ENCODE measurements around the gene TADA3.
A peak's percentile ranks its signal among the peaks of the same experiment; 100 is the strongest.

TADA3 gene

GRCh38 chr3:9765865-9766264 is 26.4 kb downstream of the TADA3 start:
- no peak for DNase-seq

DNA sequence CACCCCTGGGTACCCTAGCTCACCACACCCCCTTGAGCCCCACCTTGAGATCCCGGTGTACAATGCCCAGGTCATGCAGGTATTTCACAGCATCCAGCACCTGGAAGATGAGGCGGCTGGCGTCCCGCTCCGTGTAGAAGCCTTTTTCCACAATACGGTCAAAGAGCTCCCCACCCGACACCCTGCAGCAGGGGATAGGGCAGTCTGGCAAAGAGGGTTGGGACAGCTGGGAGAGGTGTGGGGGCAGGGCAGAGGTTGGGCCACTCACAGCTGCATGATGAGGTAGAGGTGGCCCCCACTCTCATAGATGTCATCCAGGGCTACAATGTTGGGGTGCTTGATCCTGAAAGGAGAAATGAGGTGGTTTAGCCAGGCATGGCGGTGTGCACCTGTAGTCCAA is 29.4 kb downstream of the TADA3 start:
- DNase-seq = no peak

DNA sequence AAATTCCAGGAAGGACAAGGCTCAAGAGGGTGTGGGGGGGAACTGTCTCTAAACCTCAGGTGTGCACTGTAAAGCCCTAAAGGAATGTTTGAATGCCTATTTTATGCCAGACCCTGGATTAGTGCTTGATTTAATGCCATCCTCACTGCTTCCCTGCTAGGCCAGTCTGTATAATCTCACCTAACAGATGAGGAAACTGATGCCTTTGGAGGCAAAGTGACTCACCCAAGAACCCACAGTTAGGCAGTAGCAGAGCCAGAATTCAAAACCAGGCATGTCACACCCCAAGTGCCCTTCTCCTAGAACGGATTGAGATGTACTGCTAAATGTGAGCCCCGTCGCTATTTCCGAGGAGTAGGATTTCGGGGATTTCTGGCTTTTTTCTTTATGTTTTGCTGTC is 30.4 kb downstream of the TADA3 start:
- DNase-seq = no peak

GRCh38 chr3:9760779-9761505 is 31.3 kb downstream of the TADA3 start:
- no peak for DNase-seq

DNA sequence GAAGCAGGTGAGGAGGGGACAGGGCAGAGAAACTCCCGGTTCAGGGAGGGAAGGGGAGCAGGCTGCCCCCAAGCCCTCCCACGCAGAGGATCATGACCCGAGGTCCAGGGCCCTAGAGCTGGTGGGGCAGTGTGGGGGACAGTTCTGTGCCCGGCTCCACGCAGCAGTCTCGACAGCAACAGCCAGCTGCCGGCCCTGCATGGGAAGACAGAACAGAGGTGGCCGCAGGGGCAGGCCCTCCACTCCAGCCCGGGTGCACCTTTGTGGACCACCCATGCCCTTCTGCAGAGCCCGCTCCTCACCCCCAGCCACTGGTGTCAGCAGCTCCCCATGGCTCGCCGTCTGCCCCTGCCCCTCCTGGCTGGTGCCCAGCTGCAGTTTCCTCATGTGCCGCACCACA is 34.8 kb downstream of the TADA3 start:
- no peak for DNase-seq

DNA sequence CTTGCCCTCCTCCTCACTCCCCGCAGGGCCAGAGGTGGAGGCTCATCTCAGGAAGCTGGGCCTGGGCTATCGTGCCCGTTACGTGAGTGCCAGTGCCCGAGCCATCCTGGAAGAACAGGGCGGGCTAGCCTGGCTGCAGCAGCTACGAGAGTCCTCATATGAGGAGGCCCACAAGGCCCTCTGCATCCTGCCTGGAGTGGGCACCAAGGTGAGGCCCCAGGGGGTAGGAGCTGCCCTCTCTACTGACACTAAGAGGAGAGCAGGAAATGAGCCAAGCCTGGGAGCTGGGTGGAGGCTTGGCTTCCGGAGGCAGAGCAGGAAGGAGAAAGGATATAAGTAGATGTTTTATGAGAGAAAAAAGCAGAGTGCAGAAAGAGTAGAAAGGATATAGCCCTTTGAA is 37.6 kb downstream of the TADA3 start:
- no peak for DNase-seq

GRCh38 chr3:9750556-9751411 is 41.5 kb downstream of the TADA3 start:
- peak; percentile 17 for DNase-seq

DNA sequence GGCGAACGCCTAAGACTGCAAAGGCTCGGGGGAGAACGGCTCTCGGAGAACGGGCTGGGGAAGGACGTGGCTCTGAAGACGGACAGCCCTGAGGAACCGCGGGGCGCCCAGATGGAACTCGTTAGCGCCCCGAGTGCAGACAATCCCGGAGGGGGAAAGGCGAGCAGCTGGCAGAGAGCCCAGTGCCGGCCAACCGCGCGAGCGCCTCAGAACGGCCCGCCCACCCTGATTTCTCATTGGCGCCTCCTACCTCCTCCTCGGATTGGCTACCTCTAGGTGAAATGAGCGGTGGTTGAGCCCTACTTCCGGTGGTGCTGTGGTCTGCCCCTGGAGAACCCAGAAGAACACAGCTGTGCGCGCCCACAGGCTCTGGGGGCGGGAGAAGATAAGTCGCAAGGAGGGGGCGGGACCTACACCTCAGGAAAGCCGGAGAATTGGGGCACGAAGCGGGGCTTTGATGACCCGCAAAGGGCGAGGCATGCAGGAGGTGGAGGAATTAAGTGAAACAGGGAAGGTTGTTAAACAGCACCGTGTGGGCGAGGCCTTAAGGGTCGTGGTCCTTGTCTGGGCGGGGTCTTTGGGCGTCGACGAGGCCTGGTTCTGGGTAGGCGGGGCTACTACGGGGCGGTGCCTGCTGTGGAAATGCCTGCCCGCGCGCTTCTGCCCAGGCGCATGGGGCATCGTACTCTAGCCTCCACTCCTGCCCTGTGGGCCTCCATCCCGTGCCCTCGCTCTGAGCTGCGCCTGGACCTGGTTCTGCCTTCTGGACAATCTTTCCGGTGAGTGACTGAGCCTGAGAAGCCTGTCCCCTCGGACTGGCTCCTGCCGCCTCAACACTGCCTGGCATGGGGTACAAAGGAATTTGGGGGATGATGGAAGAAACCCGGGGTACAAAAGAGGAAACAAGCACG is 42.4 kb downstream of the TADA3 start, which contains the start of gene OGG1:
TSS of gene OGG1 (plus strand) at position 308 of the 911 bp plus-strand sequence. CDS start at position 643, 335 bp downstream.
- peak; percentile 95 for DNase-seq

- no peak for DNase-seq
These were observed 43.0 kb downstream of the TADA3 start for GRCh38 chr3:9749296-9749644.

DNA sequence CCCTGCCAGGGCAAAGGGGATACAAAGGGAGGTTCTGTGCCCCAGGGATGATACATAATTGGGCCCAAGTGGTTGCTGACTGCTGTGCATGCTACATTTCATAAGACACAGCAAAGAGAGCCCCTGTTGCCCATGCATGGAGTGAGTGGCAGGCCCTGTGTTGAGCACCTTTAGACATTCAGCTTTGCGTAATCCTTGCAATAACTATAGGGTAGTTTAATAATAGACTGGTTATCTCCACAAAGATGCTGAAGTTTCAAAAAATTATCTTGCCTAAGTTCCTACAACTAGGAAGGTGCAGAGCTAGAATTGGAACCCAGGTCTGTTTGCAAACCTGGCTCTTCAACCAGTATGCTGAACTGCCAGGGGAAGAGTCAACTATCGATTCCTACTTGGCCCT is 44.2 kb downstream of the TADA3 start:
- no peak for DNase-seq

DNA sequence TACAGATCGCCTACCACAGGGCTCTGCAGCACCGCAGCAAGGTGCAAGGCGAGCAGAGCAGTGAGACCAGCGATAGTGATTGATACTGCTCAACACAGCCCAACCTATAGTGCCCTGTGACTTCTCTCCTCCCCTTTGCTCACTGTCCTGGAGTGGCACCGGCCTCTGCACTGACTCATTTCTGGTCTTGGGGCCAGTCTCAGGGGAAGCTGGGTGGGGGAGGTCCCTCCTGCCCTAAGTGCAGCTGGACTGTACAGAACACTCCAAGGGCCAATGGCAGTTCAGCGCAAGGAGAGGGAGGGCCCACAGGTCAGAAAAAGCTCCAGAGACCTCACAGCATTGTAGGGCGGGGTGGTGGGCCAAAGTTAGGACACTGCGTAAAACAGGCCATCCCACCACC is 45.0 kb downstream of the TADA3 start:
- no peak for DNase-seq

DNA sequence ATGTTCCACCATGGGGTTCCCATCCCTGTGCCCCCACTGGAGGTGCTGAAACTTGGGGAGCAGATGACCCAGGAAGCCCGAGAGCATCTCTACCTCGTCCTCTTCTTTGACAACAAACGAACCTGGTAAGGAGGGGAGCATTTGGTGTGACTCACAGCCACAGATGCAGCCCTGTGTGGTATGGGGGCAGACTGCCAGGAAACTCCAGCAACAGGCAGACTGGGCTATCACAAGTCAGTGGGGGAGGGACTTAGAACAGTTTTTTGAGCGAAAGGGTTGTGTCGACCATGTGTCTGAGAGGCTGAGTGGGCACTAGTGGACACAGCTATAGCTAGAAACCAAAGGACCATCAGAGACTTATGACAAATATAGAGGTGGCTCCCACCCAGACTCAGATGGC is 45.9 kb downstream of the TADA3 start:
- DNase-seq = no peak

GRCh38 chr3:9745521-9745920 is 46.8 kb downstream of the TADA3 start:
- DNase-seq = no peak

- DNase-seq = no peak
These were observed 48.1 kb downstream of the TADA3 start for GRCh38 chr3:9744162-9744561.

DNA sequence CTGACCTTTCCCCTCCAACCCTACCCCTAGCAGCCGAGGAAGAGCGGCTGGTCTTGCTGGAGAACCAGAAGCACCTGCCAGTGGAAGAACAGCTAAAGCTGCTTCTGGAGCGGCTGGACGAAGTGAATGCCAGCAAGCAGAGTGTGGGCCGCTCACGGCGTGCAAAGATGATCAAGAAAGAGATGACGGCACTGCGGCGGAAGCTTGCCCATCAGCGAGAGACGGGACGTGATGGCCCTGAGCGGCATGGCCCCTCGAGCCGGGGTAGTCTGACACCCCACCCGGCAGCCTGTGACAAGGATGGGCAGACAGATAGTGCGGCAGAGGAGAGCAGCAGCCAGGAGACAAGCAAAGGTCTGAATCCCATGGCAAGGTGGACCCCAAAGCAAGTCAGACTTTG is 48.7 kb downstream of the TADA3 start:
- DNase-seq = no peak

DNA sequence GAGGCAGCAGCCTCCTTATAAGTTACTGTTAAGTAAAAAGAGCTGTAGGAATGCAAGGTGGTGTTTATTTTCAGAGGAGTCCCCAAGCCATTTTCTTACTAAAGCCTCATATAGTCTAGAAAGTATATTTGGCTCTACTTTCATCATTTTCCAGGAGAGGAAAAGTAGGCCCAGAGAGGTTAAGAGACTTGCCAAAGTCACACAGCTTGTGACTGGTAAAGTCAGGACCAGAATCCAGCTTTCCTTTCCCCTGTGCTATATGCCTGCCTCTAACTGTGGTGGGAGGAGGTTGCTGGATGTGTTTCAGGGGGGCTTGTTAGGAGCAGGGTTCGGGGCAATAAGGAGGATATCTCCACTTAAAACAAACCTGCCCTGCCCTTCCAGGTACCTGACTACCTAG is 49.7 kb downstream of the TADA3 start:
- no peak for DNase-seq

GRCh38 chr3:9739181-9739580 is 53.1 kb downstream of the TADA3 start:
- no peak for DNase-seq

GRCh38 chr3:9736831-9737230 is 55.4 kb downstream of the TADA3 start:
- DNase-seq = no peak

DNA sequence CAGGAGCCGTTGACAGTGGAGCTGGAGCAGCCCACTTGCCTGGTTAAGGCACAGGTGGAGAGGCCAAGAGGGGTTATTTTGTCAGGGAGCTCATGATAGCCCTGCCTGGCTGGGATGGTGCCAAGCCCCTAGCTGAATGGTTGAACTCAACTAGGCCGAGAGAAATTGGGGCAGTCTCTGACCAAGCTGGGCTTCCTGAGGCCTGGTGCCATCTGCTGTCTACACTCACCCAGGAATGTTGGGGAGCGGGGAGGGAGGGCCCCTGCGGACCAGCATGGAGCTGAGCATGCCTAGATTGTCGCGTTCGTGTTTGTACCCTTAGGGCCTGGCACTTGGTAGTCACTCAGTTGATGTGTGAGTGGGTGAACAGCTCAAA is 59.5 kb downstream of the TADA3 start:
- DNase-seq = no peak

DNA sequence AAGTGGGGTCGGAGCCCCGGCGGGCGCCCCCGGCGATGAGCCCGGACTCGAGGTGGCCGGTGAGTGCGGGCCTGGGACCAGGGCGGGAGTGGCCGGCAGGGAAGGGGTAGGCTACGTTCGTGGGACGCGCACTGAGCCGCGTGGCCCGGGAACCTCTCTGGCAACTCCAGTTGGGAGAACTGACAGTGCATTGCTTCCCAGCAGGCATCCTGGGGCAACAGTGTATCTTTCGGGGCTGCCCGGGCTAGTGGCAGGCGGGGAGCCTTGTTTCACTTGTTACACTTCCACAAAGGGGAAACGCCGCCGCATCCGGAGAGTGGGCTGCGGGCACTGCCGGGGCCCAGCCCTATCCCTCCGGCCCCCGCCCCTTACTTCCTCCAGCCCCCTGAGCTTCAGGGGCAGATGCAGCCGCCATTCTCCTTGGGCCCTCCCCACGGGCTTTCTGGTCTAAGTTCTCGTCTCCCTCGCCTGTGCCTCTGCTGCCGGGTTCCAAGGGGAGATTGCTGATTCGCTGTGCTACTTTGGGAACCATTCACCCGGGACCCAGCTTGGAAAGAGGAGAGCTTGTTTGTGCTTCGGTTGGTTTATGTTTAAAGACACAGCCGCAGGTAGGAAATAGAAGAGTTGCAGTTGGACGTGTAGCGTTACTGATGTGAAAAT is 60.1 kb downstream of the TADA3 start:
- no peak for DNase-seq

GRCh38 chr3:9731206-9732079 is 60.8 kb downstream of the TADA3 start, which contains the start of gene BRPF1:
Gene BRPF1 (plus strand): TSS chr3:9731735. CDS start chr3:9734141, 2,406 bp downstream.
- DNase-seq = peak; percentile 100

Measured in right kidney (tissue), 1 donor.